SK-N-SH (cell line): ENCODE measurements around the gene JOSD2. TPM values are rescaled to one million over a fixed set of nuclear protein-coding genes. Genes with fewer than 3 reads are reported as not detected.

Experiments used
- CTCF ChIA-PET: fragments of 300-600, 350-600 bp; formaldehyde crosslinking; extraction: SDS; loops from one replicate; lab custom pipeline; 2021; lab: Yijun Ruan, JAX
- POLR2A ChIA-PET: fragments of 350-600 bp; sonication (Branson Sonifier 250); formaldehyde crosslinking; extraction: SDS; loops from one replicate; lab custom pipeline; 2020; ENCODE audit warnings: antibody characterized with exemption, inconsistent platforms; lab: Yijun Ruan, JAX
- DNase-seq: peaks from one replicate; pipeline ENCODE4 v3.0.0; 2012
- H2AFZ ChIP-seq: fragments of 200-600 bp; sonication (generic); 2 replicates; pipeline ENCODE4 v1.8.1; 2016; ENCODE audit warnings: antibody characterized with exemption, mild to moderate bottlenecking, low read depth
- H3F3A ChIP-seq: fragments of 200-600 bp; sonication (generic); replicated peaks from 2 replicates; pipeline ENCODE3; 2016; ENCODE audit warnings: antibody characterized with exemption, mild to moderate bottlenecking; ENCODE audit not compliant: insufficient read depth
- H3K27ac ChIP-seq, 2 experiments: fragments of 200-500 bp in 1 of 2; fragments of 200-600 bp in 1 of 2; sonication (Bioruptor generic) in 1 of 2; sonication (generic), shearing (Covaris generic) in 1 of 2; 2 replicates each; pipeline versions ENCODE4 v1.5.1 to v1.6.1; 2014 to 2016; ENCODE audit warnings: low read depth in 2 of 2, inconsistent platforms in 1 of 2, low read length in 1 of 2, mild to moderate bottlenecking in 1 of 2, mixed read lengths in 1 of 2
- H3K27me3 ChIP-seq: fragments of 200-600 bp; sonication (generic), shearing (Covaris generic); 2 replicates; pipeline ENCODE4 v1.6.1; 2016; ENCODE audit warnings: mixed run types; ENCODE audit not compliant: insufficient read depth
- H3K36me3 ChIP-seq, 2 experiments: fragments of 200-500 bp in 1 of 2; fragments of 200-600 bp in 1 of 2; sonication (Bioruptor generic) in 1 of 2; sonication (generic) in 1 of 2; replicated peaks in 1 of 2; 2 replicates each; pipeline versions ENCODE3 to v1.5.1; 2014 to 2016; ENCODE audit warnings: low read length in 1 of 2, mild to moderate bottlenecking in 1 of 2; ENCODE audit not compliant: insufficient read depth in 2 of 2, control insufficient read depth in 1 of 2
- H3K4me1 ChIP-seq, 2 experiments: fragments of 200-500 bp in 1 of 2; fragments of 200-600 bp in 1 of 2; sonication (Bioruptor generic) in 1 of 2; sonication (generic), shearing (Covaris generic) in 1 of 2; 2 replicates each; pipeline versions ENCODE4 v1.5.1 to v1.6.1; 2014 to 2016; ENCODE audit warnings: low read depth in 1 of 2, low read length in 1 of 2, mixed run types in 1 of 2; ENCODE audit not compliant: insufficient read depth in 2 of 2, control insufficient read depth in 1 of 2
- H3K4me2 ChIP-seq: fragments of 200-600 bp; sonication (generic), shearing (Covaris generic); 2 replicates; pipeline ENCODE4 v1.6.1; 2017; ENCODE audit warnings: mixed run types
- H3K4me3 ChIP-seq, 2 experiments: fragments of 200-500 bp in 1 of 2; fragments of 200-600 bp in 1 of 2; sonication (Bioruptor generic) in 1 of 2; sonication (generic), shearing (Covaris generic) in 1 of 2; 2 replicates each; pipeline versions ENCODE4 v1.5.1 to v1.8.1; 2014 to 2016; ENCODE audit warnings: low read depth in 2 of 2, inconsistent platforms in 1 of 2, low read length in 1 of 2, mild to moderate bottlenecking in 1 of 2, mixed read lengths in 1 of 2, moderate library complexity in 1 of 2
- H3K79me2 ChIP-seq: fragments of 200-600 bp; sonication (generic); 2 replicates; pipeline ENCODE4 v1.8.1; 2017; ENCODE audit warnings: mild to moderate bottlenecking; ENCODE audit not compliant: insufficient read depth
- H3K9ac ChIP-seq: fragments of 200-600 bp; sonication (generic); 2 replicates; pipeline ENCODE4 v1.6.1; 2017; ENCODE audit warnings: mixed run types
- H3K9me2 ChIP-seq: fragments of 200-600 bp; sonication (generic); 2 replicates; pipeline ENCODE4 v1.6.1; 2017; ENCODE audit warnings: mixed run types
- H3K9me3 ChIP-seq: fragments of 200-600 bp; sonication (generic); 2 replicates; pipeline ENCODE4 v1.6.1; 2017; ENCODE audit warnings: mixed run types, mild to moderate bottlenecking, moderate library complexity
- H4K20me1 ChIP-seq: fragments of 200-600 bp; sonication (generic); 2 replicates; pipeline ENCODE4 v1.6.1; 2017; ENCODE audit warnings: mild to moderate bottlenecking, mixed run types; ENCODE audit not compliant: insufficient read depth
- CTCF ChIP-seq: fragments of 200-600 bp; sonication (generic); IDR thresholded peaks from 2 replicates; pipeline ENCODE4 v1.6.1; 2017; ENCODE audit warnings: antibody characterized with exemption, mild to moderate bottlenecking, moderate library complexity
- EZH2phosphoT487 ChIP-seq: fragments of 200-600 bp; sonication (generic); IDR thresholded peaks from 2 replicates; pipeline ENCODE4 v1.6.1; 2017; ENCODE audit warnings: low read depth, mixed run types, mild to moderate bottlenecking, antibody characterized with exemption, moderate library complexity, borderline replicate concordance
- FOSL2 ChIP-seq: IDR thresholded peaks from 2 replicates; pipeline ENCODE4 v1.4.0; 2012; ENCODE audit warnings: low read depth, mild to moderate bottlenecking, moderate library complexity, borderline replicate concordance
- FOXM1 ChIP-seq: IDR thresholded peaks from 2 replicates; pipeline ENCODE4 v1.4.0; 2012; ENCODE audit warnings: low read depth, mild to moderate bottlenecking
- GATA2 ChIP-seq: sonication (generic); formaldehyde crosslinking; IDR thresholded peaks from 2 replicates; pipeline ENCODE4 v1.5.0; 2020; ENCODE audit warnings: mild to moderate bottlenecking, missing genetic modification reagents
- IRF3 ChIP-seq: fragments of 150-350 bp; IDR thresholded peaks from 2 replicates; pipeline ENCODE4 v1.6.1; 2016; ENCODE audit warnings: mild to moderate bottlenecking, low read depth, low read length
- JUND ChIP-seq: IDR thresholded peaks from 2 replicates; pipeline ENCODE4 v1.4.0; 2012
- MEF2A ChIP-seq: IDR thresholded peaks from 2 replicates; pipeline ENCODE4 v1.4.0; 2012; ENCODE audit warnings: low read depth, borderline replicate concordance
- MXI1 ChIP-seq: IDR thresholded peaks from 2 replicates; pipeline ENCODE4 v1.6.1; 2012; ENCODE audit warnings: mild to moderate bottlenecking, low read depth, low read length, improper control_type of control experiment
- NFIC ChIP-seq: IDR thresholded peaks from 2 replicates; pipeline ENCODE4 v1.4.0; 2012; ENCODE audit warnings: borderline replicate concordance
- PBX3 ChIP-seq: IDR thresholded peaks from 2 replicates; pipeline ENCODE4; 2012
- POLR2AphosphoS5 ChIP-seq: IDR thresholded peaks from 2 replicates; pipeline ENCODE4 v1.6.1; 2012; ENCODE audit warnings: low read depth, low read length
- RFX5 ChIP-seq: IDR thresholded peaks from 2 replicates; pipeline ENCODE4 v1.6.1; 2012; ENCODE audit warnings: mild to moderate bottlenecking, improper control_type of control experiment, low read length
- RXRA ChIP-seq: IDR thresholded peaks from 2 replicates; pipeline ENCODE4 v1.4.0; 2012; ENCODE audit warnings: low read depth, mild to moderate bottlenecking, borderline replicate concordance
- SIN3A ChIP-seq: IDR thresholded peaks from 2 replicates; pipeline ENCODE4 v1.6.1; 2012; ENCODE audit warnings: low read depth, mild to moderate bottlenecking, low read length, moderate library complexity, borderline replicate concordance
- SMC3 ChIP-seq: IDR thresholded peaks from 2 replicates; pipeline ENCODE4 v1.6.1; 2012; ENCODE audit warnings: low read depth, low read length, improper control_type of control experiment
- TAF1 ChIP-seq: IDR thresholded peaks from 2 replicates; pipeline ENCODE4 v1.6.1; 2012; ENCODE audit warnings: low read depth, mild to moderate bottlenecking, low read length, moderate library complexity, borderline replicate concordance
- TCF12 ChIP-seq: IDR thresholded peaks from 2 replicates; pipeline ENCODE4 v1.4.0; 2012
- USF2 ChIP-seq: fragments of 150-350 bp; IDR thresholded peaks from 2 replicates; pipeline ENCODE4 v1.6.1; 2017; ENCODE audit warnings: antibody characterized with exemption, low read length, low read depth, borderline replicate concordance
- YY1 ChIP-seq: IDR thresholded peaks from 2 replicates; pipeline ENCODE4 v1.4.0; 2012; ENCODE audit warnings: low read depth, mild to moderate bottlenecking
- WGBS: methylation state at CpG from one replicate; pipeline ENCODE4 v1.1.6; 2017; ENCODE audit warnings: low lambda C conversion rate; 5-methylcytosine and 5-hydroxymethylcytosine counted together
- polyA plus RNA-seq, 3 experiments: library from polyadenylated mRNA; depleted of rRNA; stranded (reverse); fragments of >200 nt; gene quantifications; 2 replicates each; pipeline ENCODE4 v1.2.3, GENCODE V29; 2012
- TF ChIP-seq, protein P1 (sequence below): IDR thresholded peaks from 2 replicates; pipeline ENCODE4 v1.4.0; 2012; ENCODE audit warnings: low read depth, borderline replicate concordance
- TF ChIP-seq, protein P2 (sequence below): IDR thresholded peaks from 2 replicates; pipeline ENCODE4 v1.4.0; 2012; ENCODE audit warnings: low read depth

Gene JOSD2
- polyA plus RNA-seq, 1 of the 3 experiments (the other 2 are of a cell fraction), result 81.2 TPM

DNA sequence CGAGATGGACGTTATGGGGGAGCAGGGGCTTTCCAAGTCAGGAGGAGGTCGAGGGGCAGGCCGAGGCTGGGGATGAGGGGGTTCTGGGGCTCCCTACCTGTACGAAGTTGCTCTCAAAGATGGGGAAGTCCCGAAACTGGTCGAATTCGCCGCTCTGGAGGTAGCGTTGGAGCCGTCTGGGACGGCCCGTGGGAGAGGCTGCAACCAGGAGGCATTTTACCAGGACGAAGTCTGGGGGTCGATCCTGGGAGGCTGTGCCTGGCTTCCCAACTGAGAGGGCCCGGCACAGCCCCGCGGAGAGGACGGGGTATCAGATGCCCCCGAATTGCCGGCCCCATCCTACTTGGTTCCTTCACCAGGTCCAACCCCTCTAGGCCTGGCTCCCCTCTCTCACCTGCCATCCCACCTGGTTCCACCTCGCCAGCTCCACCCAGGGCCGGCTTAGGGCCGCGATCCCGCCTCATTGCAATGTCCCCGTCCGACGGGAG is 35.2 kb downstream of the JOSD2 start (continued):
- TF ChIP-seq JUND, result no peak
- TF ChIP-seq PBX3, result no peak
- TF ChIP-seq TCF12, result no peak
- no peak for TF ChIP-seq MEF2A
- no peak for TF ChIP-seq MXI1
- TF ChIP-seq FOXM1, result no peak

- H3K79me2 ChIP-seq, result peaks cover 16% of the 10 kb centered on the region
- H3F3A ChIP-seq, result peaks cover 15% of the 10 kb centered on the region
- CTCF ChIA-PET, result interaction anchor here (0.9 to 1.9 kb wide), 3 partner anchors 9 to 81 kb away, joined by 3 to 7 read pairs (median 7); no protein-coding TSS in a partner anchor
- WGBS, result 43% methylated on average over 9 of the region's 12 CpGs
- DNase-seq, result no peak
- no peaks in the 10 kb centered on the region for H3K9me2 ChIP-seq
- H4K20me1 ChIP-seq, result no peaks in the 10 kb centered on the region
- no peak overlapping the region for H2AFZ ChIP-seq
- H3K4me2 ChIP-seq, result no peak overlapping the region
- no peak for TF ChIP-seq RXRA
- TF ChIP-seq, protein P1, sequence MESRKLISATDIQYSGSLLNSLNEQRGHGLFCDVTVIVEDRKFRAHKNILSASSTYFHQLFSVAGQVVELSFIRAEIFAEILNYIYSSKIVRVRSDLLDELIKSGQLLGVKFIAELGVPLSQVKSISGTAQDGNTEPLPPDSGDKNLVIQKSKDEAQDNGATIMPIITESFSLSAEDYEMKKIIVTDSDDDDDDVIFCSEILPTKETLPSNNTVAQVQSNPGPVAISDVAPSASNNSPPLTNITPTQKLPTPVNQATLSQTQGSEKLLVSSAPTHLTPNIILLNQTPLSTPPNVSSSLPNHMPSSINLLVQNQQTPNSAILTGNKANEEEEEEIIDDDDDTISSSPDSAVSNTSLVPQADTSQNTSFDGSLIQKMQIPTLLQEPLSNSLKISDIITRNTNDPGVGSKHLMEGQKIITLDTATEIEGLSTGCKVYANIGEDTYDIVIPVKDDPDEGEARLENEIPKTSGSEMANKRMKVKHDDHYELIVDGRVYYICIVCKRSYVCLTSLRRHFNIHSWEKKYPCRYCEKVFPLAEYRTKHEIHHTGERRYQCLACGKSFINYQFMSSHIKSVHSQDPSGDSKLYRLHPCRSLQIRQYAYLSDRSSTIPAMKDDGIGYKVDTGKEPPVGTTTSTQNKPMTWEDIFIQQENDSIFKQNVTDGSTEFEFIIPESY, result no peak
- TF ChIP-seq MXI1, result no peak
- TF ChIP-seq FOSL2, result no peak
- TF ChIP-seq SMC3, result no peak
- TF ChIP-seq PBX3, result no peak
- TF ChIP-seq POLR2AphosphoS5, result no peak
- TF ChIP-seq NFIC, result no peak
- no peak for TF ChIP-seq SIN3A
- TF ChIP-seq CTCF, result no peak
- TF ChIP-seq EZH2phosphoT487, result no peak
- no peak for TF ChIP-seq YY1
- no peak for TF ChIP-seq TAF1
- TF ChIP-seq GATA2 (CRISPR knock-in tag), result no peak
- no peak for TF ChIP-seq JUND
- no peak for TF ChIP-seq USF2
- no peak for TF ChIP-seq RFX5
- TF ChIP-seq, protein P2, sequence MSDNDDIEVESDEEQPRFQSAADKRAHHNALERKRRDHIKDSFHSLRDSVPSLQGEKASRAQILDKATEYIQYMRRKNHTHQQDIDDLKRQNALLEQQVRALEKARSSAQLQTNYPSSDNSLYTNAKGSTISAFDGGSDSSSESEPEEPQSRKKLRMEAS, result no peak
- TF ChIP-seq FOXM1, result no peak
- no peak for TF ChIP-seq IRF3
- TF ChIP-seq, all 33 proteins: peak for 0
- Histone ChIP-seq H3K4me3 (no peak overlapping the region), H3K36me3 (peaks cover 6 to 11% of the 10 kb centered on the region in 2 experiments), H3K9me3 (no peaks in the 10 kb centered on the region), H3K4me1 (peaks cover 6 to 9% of the 10 kb centered on the region in 2 experiments; a peak in 2 of 4 replicates), H3K9ac (no peak overlapping the region), H3K27me3 (no peaks in the 10 kb centered on the region), H3K27ac (no peak overlapping the region)
- POLR2A ChIA-PET, result no interaction called here
These were observed 35.9 kb downstream of the JOSD2 start for GRCh38 chr19:50475101-50475568.
